SK-N-SH (cell line): ENCODE results near the gene CDH4.

Experiments used
- MAX ChIP-seq: IDR thresholded peaks from 2 replicates; pipeline ENCODE4 v1.4.0; 2012; ENCODE audit warnings: low read depth
- POLR2AphosphoS5 ChIP-seq: IDR thresholded peaks from 2 replicates; pipeline ENCODE4 v1.6.1; 2012; ENCODE audit warnings: low read depth, low read length
- REST ChIP-seq: IDR thresholded peaks from 2 replicates; pipeline ENCODE4 v1.6.1; 2012; ENCODE audit warnings: mild to moderate bottlenecking, low read depth, low read length, moderate library complexity

- TF ChIP-seq REST (no peak), MAX (no peak), POLR2AphosphoS5 (no peak)
Measured at GRCh38 chr20:61844621-61845020, 592.6 kb downstream of the CDH4 start.
